ENCODE measurements around the gene ST3GAL3. TPM values are rescaled to one million over a fixed set of nuclear protein-coding genes. Genes with fewer than 3 reads are reported as not detected.

ST3GAL3 gene
- polyA plus RNA-seq, 1 of the 3 experiments (the other 2 are of a cell fraction), result 20.6 TPM

DNA sequence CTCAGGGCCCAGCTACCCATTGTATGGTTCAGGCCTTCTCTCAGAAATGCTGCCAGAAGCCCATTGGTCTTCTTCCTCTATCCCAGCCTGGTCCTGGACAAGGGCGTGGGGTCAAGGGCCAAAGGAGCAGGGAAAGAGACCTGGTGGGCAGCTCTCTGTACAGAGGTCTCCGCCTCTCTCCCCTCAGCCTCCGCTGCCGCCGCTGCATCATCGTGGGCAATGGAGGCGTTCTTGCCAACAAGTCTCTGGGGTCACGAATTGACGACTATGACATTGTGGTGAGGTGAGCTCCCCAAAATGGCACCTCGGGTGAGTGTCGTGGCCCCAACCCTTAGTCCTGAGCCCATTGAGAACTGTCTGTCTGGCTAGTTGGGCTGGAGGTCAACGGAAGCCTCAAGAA lies 191.6 kb downstream of the ST3GAL3 start:
- no peaks in the 10 kb centered on the region for H3K27me3 ChIP-seq (ENCODE audit: insufficient read depth)
- H3K79me2 ChIP-seq (ENCODE audit: insufficient read depth), result no peaks in the 10 kb centered on the region
- no peak for DNase-seq
- H3K9me3 ChIP-seq, result no peaks in the 10 kb centered on the region
- H3F3A ChIP-seq (replicated peaks; ENCODE audit: insufficient read depth), result no peaks in the 10 kb centered on the region
- ChIA-PET CTCF (interaction anchor here (1.5 to 2.6 kb wide), 3 partner anchors 36 to 135 kb away, joined by 3 to 13 read pairs (median 9); no protein-coding TSS in a partner anchor), POLR2A (interaction anchor here (1.6 kb wide), 1 partner anchor 13 kb away, joined by 3 read pairs; no protein-coding TSS in a partner anchor)
- no peak overlapping the region for H3K27ac ChIP-seq (ENCODE audit: low read depth in 2 of 2, low read length in 1 of 2)
- H3K9ac ChIP-seq, result no peak overlapping the region
- H3K9me2 ChIP-seq, result no peaks in the 10 kb centered on the region
- 100% methylated on average over 5 of the region's 12 CpGs for WGBS (ENCODE audit: low lambda C conversion rate)
- no peaks in the 10 kb centered on the region for H3K4me1 ChIP-seq (ENCODE audit: control insufficient read depth in 1 of 2, insufficient read depth in 2 of 2, low read depth in 1 of 2, low read length in 1 of 2)
- TF ChIP-seq, protein P1, sequence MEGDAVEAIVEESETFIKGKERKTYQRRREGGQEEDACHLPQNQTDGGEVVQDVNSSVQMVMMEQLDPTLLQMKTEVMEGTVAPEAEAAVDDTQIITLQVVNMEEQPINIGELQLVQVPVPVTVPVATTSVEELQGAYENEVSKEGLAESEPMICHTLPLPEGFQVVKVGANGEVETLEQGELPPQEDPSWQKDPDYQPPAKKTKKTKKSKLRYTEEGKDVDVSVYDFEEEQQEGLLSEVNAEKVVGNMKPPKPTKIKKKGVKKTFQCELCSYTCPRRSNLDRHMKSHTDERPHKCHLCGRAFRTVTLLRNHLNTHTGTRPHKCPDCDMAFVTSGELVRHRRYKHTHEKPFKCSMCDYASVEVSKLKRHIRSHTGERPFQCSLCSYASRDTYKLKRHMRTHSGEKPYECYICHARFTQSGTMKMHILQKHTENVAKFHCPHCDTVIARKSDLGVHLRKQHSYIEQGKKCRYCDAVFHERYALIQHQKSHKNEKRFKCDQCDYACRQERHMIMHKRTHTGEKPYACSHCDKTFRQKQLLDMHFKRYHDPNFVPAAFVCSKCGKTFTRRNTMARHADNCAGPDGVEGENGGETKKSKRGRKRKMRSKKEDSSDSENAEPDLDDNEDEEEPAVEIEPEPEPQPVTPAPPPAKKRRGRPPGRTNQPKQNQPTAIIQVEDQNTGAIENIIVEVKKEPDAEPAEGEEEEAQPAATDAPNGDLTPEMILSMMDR (IDR thresholded peaks at IDR 0.05), result no peak
- TF ChIP-seq MXI1 (IDR thresholded peaks at IDR 0.05; ENCODE audit: low read depth, low read length), result no peak
- TF ChIP-seq RCOR1 (IDR thresholded peaks at IDR 0.05; ENCODE audit: low read length), result no peak
- H2AFZ ChIP-seq (ENCODE audit: low read depth), result no peak overlapping the region
- H3K4me3 ChIP-seq (ENCODE audit: low read depth in 2 of 2, low read length in 1 of 2), result no peak overlapping the region
- H4K20me1 ChIP-seq (ENCODE audit: insufficient read depth), result no peaks in the 10 kb centered on the region
- no peak overlapping the region for H3K4me2 ChIP-seq
- H3K36me3 ChIP-seq (replicated peaks in 1 of 2; ENCODE audit: control insufficient read depth in 1 of 2, insufficient read depth in 2 of 2, low read length in 1 of 2), result peaks cover 0 to 21% of the 10 kb centered on the region in 2 experiments

DNA sequence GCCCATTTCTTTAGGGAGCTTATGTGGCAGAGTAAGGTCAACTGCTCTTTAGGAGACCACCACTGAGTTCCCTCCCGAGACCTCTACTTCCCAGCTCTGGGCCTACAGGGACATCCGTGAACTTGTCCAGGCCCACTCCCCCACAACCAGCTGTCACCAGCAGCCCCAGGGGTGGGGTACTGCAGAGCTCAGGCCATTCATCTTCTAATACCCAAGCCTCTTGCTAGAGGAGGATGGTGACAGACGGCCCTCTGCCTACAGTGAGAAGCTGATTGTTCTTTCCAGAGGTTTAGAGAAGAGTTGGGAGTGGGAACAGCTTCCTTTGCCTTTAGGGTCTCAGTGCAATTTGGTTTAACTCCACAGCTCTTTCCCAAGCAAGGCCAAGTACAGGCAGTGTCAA lies 193.1 kb downstream of the ST3GAL3 start:
- peaks cover 0 to 20% of the 10 kb centered on the region in 2 experiments for H3K36me3 ChIP-seq (replicated peaks in 1 of 2; ENCODE audit: control insufficient read depth in 1 of 2, insufficient read depth in 2 of 2, low read length in 1 of 2)
- CTCF ChIA-PET, result interaction anchor here (1.0 to 1.4 kb wide), 3 partner anchors 9 to 137 kb away, joined by 3 to 4 read pairs (median 4); no protein-coding TSS in a partner anchor
- WGBS (ENCODE audit: low lambda C conversion rate), result 94% methylated on average over 3 of the region's 3 CpGs

More for the DNA sequence above, 193.1 kb downstream of the ST3GAL3 start:
- no peak overlapping the region for H3K9ac ChIP-seq
- H3K27me3 ChIP-seq (ENCODE audit: insufficient read depth), result no peaks in the 10 kb centered on the region
- no peak for TF ChIP-seq FOXJ3 (CRISPR knock-in tag; IDR thresholded peaks at IDR 0.05)
- TF ChIP-seq NFIC (IDR thresholded peaks at IDR 0.05; ENCODE audit: borderline replicate concordance), result no peak
- no peak for TF ChIP-seq RXRA (IDR thresholded peaks at IDR 0.05; ENCODE audit: borderline replicate concordance, low read depth)
- no peak for TF ChIP-seq GABPA (IDR thresholded peaks at IDR 0.05; ENCODE audit: low read depth)
- TF ChIP-seq, protein P2, sequence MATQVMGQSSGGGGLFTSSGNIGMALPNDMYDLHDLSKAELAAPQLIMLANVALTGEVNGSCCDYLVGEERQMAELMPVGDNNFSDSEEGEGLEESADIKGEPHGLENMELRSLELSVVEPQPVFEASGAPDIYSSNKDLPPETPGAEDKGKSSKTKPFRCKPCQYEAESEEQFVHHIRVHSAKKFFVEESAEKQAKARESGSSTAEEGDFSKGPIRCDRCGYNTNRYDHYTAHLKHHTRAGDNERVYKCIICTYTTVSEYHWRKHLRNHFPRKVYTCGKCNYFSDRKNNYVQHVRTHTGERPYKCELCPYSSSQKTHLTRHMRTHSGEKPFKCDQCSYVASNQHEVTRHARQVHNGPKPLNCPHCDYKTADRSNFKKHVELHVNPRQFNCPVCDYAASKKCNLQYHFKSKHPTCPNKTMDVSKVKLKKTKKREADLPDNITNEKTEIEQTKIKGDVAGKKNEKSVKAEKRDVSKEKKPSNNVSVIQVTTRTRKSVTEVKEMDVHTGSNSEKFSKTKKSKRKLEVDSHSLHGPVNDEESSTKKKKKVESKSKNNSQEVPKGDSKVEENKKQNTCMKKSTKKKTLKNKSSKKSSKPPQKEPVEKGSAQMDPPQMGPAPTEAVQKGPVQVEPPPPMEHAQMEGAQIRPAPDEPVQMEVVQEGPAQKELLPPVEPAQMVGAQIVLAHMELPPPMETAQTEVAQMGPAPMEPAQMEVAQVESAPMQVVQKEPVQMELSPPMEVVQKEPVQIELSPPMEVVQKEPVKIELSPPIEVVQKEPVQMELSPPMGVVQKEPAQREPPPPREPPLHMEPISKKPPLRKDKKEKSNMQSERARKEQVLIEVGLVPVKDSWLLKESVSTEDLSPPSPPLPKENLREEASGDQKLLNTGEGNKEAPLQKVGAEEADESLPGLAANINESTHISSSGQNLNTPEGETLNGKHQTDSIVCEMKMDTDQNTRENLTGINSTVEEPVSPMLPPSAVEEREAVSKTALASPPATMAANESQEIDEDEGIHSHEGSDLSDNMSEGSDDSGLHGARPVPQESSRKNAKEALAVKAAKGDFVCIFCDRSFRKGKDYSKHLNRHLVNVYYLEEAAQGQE (IDR thresholded peaks at IDR 0.05; ENCODE audit: low read depth, low read length), result no peak
- TF ChIP-seq, protein P3, sequence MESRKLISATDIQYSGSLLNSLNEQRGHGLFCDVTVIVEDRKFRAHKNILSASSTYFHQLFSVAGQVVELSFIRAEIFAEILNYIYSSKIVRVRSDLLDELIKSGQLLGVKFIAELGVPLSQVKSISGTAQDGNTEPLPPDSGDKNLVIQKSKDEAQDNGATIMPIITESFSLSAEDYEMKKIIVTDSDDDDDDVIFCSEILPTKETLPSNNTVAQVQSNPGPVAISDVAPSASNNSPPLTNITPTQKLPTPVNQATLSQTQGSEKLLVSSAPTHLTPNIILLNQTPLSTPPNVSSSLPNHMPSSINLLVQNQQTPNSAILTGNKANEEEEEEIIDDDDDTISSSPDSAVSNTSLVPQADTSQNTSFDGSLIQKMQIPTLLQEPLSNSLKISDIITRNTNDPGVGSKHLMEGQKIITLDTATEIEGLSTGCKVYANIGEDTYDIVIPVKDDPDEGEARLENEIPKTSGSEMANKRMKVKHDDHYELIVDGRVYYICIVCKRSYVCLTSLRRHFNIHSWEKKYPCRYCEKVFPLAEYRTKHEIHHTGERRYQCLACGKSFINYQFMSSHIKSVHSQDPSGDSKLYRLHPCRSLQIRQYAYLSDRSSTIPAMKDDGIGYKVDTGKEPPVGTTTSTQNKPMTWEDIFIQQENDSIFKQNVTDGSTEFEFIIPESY (IDR thresholded peaks at IDR 0.05; ENCODE audit: borderline replicate concordance, low read depth), result no peak
- no peak for TF ChIP-seq SIN3A (IDR thresholded peaks at IDR 0.05; ENCODE audit: borderline replicate concordance, low read depth, low read length)
- TF ChIP-seq JUND (IDR thresholded peaks at IDR 0.05), result no peak
- TF ChIP-seq MXI1 (IDR thresholded peaks at IDR 0.05; ENCODE audit: low read depth, low read length), result no peak
- no peak for TF ChIP-seq FOXM1 (IDR thresholded peaks at IDR 0.05; ENCODE audit: low read depth)
- no peak for TF ChIP-seq ELF1 (IDR thresholded peaks at IDR 0.05)
- TF ChIP-seq YY1 (IDR thresholded peaks at IDR 0.05; ENCODE audit: low read depth), result no peak
- no peak for TF ChIP-seq SMC3 (IDR thresholded peaks at IDR 0.05; ENCODE audit: low read depth, low read length)
- TF ChIP-seq TAF1 (IDR thresholded peaks at IDR 0.05; ENCODE audit: borderline replicate concordance, low read depth, low read length), result no peak
- TF ChIP-seq, protein P4, sequence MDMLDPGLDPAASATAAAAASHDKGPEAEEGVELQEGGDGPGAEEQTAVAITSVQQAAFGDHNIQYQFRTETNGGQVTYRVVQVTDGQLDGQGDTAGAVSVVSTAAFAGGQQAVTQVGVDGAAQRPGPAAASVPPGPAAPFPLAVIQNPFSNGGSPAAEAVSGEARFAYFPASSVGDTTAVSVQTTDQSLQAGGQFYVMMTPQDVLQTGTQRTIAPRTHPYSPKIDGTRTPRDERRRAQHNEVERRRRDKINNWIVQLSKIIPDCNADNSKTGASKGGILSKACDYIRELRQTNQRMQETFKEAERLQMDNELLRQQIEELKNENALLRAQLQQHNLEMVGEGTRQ (IDR thresholded peaks at IDR 0.05; ENCODE audit: borderline replicate concordance, low read depth, low read length), result no peak
- TF ChIP-seq POLR2AphosphoS5 (IDR thresholded peaks at IDR 0.05; ENCODE audit: low read depth, low read length), result no peak
- no peaks in the 10 kb centered on the region for H3K9me3 ChIP-seq
- H3K4me2 ChIP-seq, result no peak overlapping the region
- H4K20me1 ChIP-seq (ENCODE audit: insufficient read depth), result no peaks in the 10 kb centered on the region
- DNase-seq, result no peak
- H3K9me2 ChIP-seq, result no peaks in the 10 kb centered on the region
- no peak overlapping the region for H2AFZ ChIP-seq (ENCODE audit: low read depth)
- no peaks in the 10 kb centered on the region for H3K4me1 ChIP-seq (ENCODE audit: control insufficient read depth in 1 of 2, insufficient read depth in 2 of 2, low read depth in 1 of 2, low read length in 1 of 2)
- H3K27ac ChIP-seq (ENCODE audit: low read depth in 2 of 2, low read length in 1 of 2), result no peak overlapping the region
- H3K4me3 ChIP-seq (ENCODE audit: low read depth in 2 of 2, low read length in 1 of 2), result no peak overlapping the region
- no peaks in the 10 kb centered on the region for H3F3A ChIP-seq (replicated peaks; ENCODE audit: insufficient read depth)
- no peaks in the 10 kb centered on the region for H3K79me2 ChIP-seq (ENCODE audit: insufficient read depth)
- POLR2A ChIA-PET, result interaction anchor here (1.6 kb wide), 1 partner anchor 12 kb away, joined by 3 read pairs; no protein-coding TSS in a partner anchor

Data from SK-N-SH (cell line).